DOHH2 (cell line): ENCODE measurements around the gene BNIPL.

Source experiments
- EZH2phosphoT487 ChIP-seq: fragments of 200-600 bp; sonication (generic); IDR thresholded peaks from 2 replicates; pipeline ENCODE4 v1.6.1; 2017; ENCODE audit warnings: borderline replicate concordance, mild to moderate bottlenecking, antibody characterized with exemption, low read length, moderate library complexity, mixed read lengths
- TF ChIP-seq, protein P1 (sequence below): fragments of 200-600 bp; sonication (generic); IDR thresholded peaks from one replicate; pipeline ENCODE4 v1.5.1; 2014; ENCODE audit warnings: antibody characterized with exemption, mild to moderate bottlenecking, low read depth, low read length; ENCODE audit not compliant: poor library complexity, severe bottlenecking

- TF ChIP-seq, protein P1, sequence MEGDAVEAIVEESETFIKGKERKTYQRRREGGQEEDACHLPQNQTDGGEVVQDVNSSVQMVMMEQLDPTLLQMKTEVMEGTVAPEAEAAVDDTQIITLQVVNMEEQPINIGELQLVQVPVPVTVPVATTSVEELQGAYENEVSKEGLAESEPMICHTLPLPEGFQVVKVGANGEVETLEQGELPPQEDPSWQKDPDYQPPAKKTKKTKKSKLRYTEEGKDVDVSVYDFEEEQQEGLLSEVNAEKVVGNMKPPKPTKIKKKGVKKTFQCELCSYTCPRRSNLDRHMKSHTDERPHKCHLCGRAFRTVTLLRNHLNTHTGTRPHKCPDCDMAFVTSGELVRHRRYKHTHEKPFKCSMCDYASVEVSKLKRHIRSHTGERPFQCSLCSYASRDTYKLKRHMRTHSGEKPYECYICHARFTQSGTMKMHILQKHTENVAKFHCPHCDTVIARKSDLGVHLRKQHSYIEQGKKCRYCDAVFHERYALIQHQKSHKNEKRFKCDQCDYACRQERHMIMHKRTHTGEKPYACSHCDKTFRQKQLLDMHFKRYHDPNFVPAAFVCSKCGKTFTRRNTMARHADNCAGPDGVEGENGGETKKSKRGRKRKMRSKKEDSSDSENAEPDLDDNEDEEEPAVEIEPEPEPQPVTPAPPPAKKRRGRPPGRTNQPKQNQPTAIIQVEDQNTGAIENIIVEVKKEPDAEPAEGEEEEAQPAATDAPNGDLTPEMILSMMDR = no peak
- TF ChIP-seq EZH2phosphoT487 = no peak
Measured at GRCh38 chr1:150997126-150997872, 39.1 kb upstream of the BNIPL start.
